HG03558 (cell line): Measurements from ENCODE around the gene DGKZ.

Source experiments
- ATAC-seq: cut with Tn5 transposase; IDR thresholded peaks from one replicate; pipeline ENCODE4 v1.9.1; 2021; ENCODE audit warnings: moderate number of reproducible peaks; ENCODE audit not compliant: unreplicated experiment; ENCODE audit errors: extremely low read depth

Gene DGKZ

GRCh38 chr11:46421257-46421880 lies 74.1 kb downstream of the DGKZ start:
- ATAC-seq = no peak

GRCh38 chr11:46422588-46422987 lies 75.3 kb downstream of the DGKZ start:
- no peak for ATAC-seq

DNA sequence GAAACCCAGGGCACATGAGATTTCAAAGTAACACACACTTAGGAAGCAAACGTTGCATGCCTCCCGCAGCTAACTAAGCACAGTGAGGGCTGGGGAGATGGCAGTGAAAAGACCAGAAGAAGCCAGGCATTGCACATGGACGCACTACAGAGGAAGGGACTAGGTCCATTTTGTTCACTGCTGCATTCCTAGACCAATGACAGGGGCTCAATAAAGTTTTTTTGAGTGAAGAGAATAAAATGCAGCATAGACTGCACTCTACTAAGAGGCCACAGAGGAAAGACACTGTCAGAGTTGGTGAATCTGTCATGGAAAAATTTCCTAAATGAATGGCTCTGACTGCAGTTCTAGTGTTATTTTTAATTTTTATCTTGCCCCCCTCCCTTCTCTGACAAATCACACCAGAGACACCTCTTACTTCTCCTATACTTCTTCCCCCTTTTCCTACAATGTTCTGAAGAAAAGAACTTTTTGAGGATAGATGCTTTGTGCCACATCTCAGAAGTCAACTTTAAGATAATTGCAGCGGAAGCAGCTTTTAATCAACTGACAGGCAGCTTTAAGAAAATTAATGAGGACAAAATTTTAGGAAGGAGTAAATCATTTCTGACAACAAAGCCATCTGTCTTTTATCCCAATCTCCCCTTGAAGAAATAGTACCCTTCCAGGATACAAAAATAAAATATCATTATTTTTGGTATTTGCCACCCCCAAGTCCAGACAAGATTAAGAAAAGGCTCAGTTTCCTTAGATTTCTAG lies 79.1 kb downstream of the DGKZ start:
- no peak for ATAC-seq

DNA sequence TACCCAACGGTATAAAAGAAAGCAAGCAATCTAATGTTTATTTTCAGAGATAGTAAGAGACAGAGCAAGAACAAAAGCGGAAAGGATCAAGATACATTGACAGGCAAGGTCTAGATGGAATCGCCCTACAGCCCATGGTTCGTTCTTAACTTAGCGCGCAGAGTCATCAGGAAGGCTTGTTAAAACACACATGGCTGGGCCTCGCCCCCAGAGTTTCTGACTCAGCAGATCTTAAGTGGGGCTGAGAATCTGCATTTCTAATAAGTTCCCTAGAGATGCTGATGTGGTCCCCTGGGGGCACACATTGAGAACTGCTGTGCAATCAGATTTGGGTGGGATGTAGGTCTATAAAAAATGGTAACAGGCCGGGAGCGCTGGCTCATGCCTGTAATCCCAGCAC lies 80.1 kb downstream of the DGKZ start:
- no peak for ATAC-seq

GRCh38 chr11:46429717-46430116 lies 82.5 kb downstream of the DGKZ start:
- no peak for ATAC-seq
